IPS-20b (cell line): ENCODE measurements around the gene YY1.

ENCODE experiments used
- H3K27ac ChIP-seq: one replicate; pipeline ENCODE4 v1.5.1; 2013; ENCODE audit warnings: low read length
- H3K27me3 ChIP-seq: 2 replicates; pipeline ENCODE4 v1.6.1; 2013; ENCODE audit warnings: mild to moderate bottlenecking, low read length, inconsistent platforms; ENCODE audit not compliant: insufficient read depth
- H3K36me3 ChIP-seq: 2 replicates; pipeline ENCODE4 v1.6.1; 2013; ENCODE audit warnings: low read depth, mild to moderate bottlenecking, inconsistent platforms, low read length, moderate library complexity; ENCODE audit not compliant: insufficient read depth
- H3K4me1 ChIP-seq: 2 replicates; pipeline ENCODE4 v1.6.1; 2013; ENCODE audit warnings: mild to moderate bottlenecking, control low read depth, inconsistent platforms, low read length, moderate library complexity; ENCODE audit not compliant: insufficient read depth
- H3K4me3 ChIP-seq: 2 replicates; pipeline ENCODE4 v1.5.1; 2013; ENCODE audit warnings: mild to moderate bottlenecking, low read length, inconsistent platforms
- H3K9ac ChIP-seq: 2 replicates; pipeline ENCODE4 v1.6.1; 2013; ENCODE audit warnings: low read depth, mild to moderate bottlenecking, inconsistent platforms, low read length, moderate library complexity
- H3K9me3 ChIP-seq: 2 replicates; pipeline ENCODE4 v1.6.1; 2013; ENCODE audit warnings: mild to moderate bottlenecking, low read depth, low read length, inconsistent platforms; ENCODE audit not compliant: insufficient read depth

YY1 gene

GRCh38 chr14:100314724-100315123 is 75.8 kb downstream of the YY1 start:
- no peaks in the 10 kb centered on the region for H3K9me3 ChIP-seq
- H3K9ac ChIP-seq: no peak overlapping the region
- no peaks in the 10 kb centered on the region for H3K36me3 ChIP-seq
- H3K4me3 ChIP-seq: no peak overlapping the region
- H3K27me3 ChIP-seq: no peaks in the 10 kb centered on the region
- H3K4me1 ChIP-seq: 0 out of 2 replicates have a peak, but pooled peaks cover 3% of the 10 kb centered on the region
- H3K27ac ChIP-seq: no peak overlapping the region

GRCh38 chr14:100317389-100317788 is 78.4 kb downstream of the YY1 start:
- H3K9ac ChIP-seq: no peak overlapping the region
- H3K27me3 ChIP-seq: no peaks in the 10 kb centered on the region
- no peaks in the 10 kb centered on the region for H3K9me3 ChIP-seq
- no peak overlapping the region for H3K27ac ChIP-seq
- H3K4me3 ChIP-seq: no peak overlapping the region
- no peaks in the 10 kb centered on the region for H3K36me3 ChIP-seq
- H3K4me1 ChIP-seq: no peaks in the 10 kb centered on the region

GRCh38 chr14:100317912-100318808 is 79.2 kb downstream of the YY1 start:
- Histone ChIP-seq H3K27ac (no peak overlapping the region), H3K36me3 (no peaks in the 10 kb centered on the region), H3K27me3 (no peaks in the 10 kb centered on the region), H3K9ac (no peak overlapping the region), H3K9me3 (no peaks in the 10 kb centered on the region), H3K4me1 (no peaks in the 10 kb centered on the region), H3K4me3 (no peak overlapping the region)

GRCh38 chr14:100320157-100320856 is 81.4 kb downstream of the YY1 start:
- no peaks in the 10 kb centered on the region for H3K36me3 ChIP-seq

GRCh38 chr14:100321473-100322137 is 82.7 kb downstream of the YY1 start:
- H3K9me3 ChIP-seq: no peaks in the 10 kb centered on the region
- no peak overlapping the region for H3K4me3 ChIP-seq
- no peaks in the 10 kb centered on the region for H3K4me1 ChIP-seq
- H3K9ac ChIP-seq: no peak overlapping the region
- H3K27ac ChIP-seq: no peak overlapping the region
- no peaks in the 10 kb centered on the region for H3K36me3 ChIP-seq
- no peaks in the 10 kb centered on the region for H3K27me3 ChIP-seq

More at GRCh38 chr14:100320157-100320856, 81.4 kb downstream of the YY1 start:
- Histone ChIP-seq H3K9me3 (no peaks in the 10 kb centered on the region), H3K4me1 (no peaks in the 10 kb centered on the region), H3K27ac (no peak overlapping the region), H3K27me3 (no peaks in the 10 kb centered on the region), H3K9ac (no peak overlapping the region), H3K4me3 (no peak overlapping the region)

- no peaks in the 10 kb centered on the region for H3K4me1 ChIP-seq
- H3K9ac ChIP-seq: no peak overlapping the region
- H3K9me3 ChIP-seq: no peaks in the 10 kb centered on the region
- no peak overlapping the region for H3K4me3 ChIP-seq
- no peaks in the 10 kb centered on the region for H3K27me3 ChIP-seq
- no peaks in the 10 kb centered on the region for H3K36me3 ChIP-seq
- H3K27ac ChIP-seq: no peak overlapping the region
Measured at GRCh38 chr14:100322138-100322957, 83.4 kb downstream of the YY1 start.

- no peak within 1 kb of the TSS for H3K4me3 ChIP-seq
- H3K27me3 ChIP-seq: no peaks in the 10 kb centered on the region
- no peaks in the 10 kb centered on the region for H3K4me1 ChIP-seq
- H3K9ac ChIP-seq: peak within 1 kb of the TSS; percentile 11; the same call in 1 of the 2 replicates
- H3K9me3 ChIP-seq: no peaks in the 10 kb centered on the region
- H3K36me3 ChIP-seq: no peaks in the 10 kb centered on the region
- H3K27ac ChIP-seq: no peak within 1 kb of the TSS
Measured at GRCh38 chr14:100323121-100323941, 84.4 kb downstream of the YY1 start, which contains the start of gene SLC25A47. SLC25A47 (plus strand) TSS chr14:100323339; CDS start chr14:100323415, 76 bp downstream.

- H3K4me3 ChIP-seq: no peak overlapping the region
- no peaks in the 10 kb centered on the region for H3K9me3 ChIP-seq
- no peaks in the 10 kb centered on the region for H3K36me3 ChIP-seq
- H3K9ac ChIP-seq: peak overlapping the region; percentile 11; the same call in 1 of the 2 replicates
- no peaks in the 10 kb centered on the region for H3K27me3 ChIP-seq
- no peaks in the 10 kb centered on the region for H3K4me1 ChIP-seq
- no peak overlapping the region for H3K27ac ChIP-seq
Measured at GRCh38 chr14:100323942-100324307, 85.0 kb downstream of the YY1 start.

GRCh38 chr14:100325231-100325632 is 86.3 kb downstream of the YY1 start:
- no peaks in the 10 kb centered on the region for H3K4me1 ChIP-seq
- H3K9me3 ChIP-seq: no peaks in the 10 kb centered on the region
- H3K27me3 ChIP-seq: no peaks in the 10 kb centered on the region
- no peak overlapping the region for H3K4me3 ChIP-seq
- H3K36me3 ChIP-seq: no peaks in the 10 kb centered on the region
- no peak overlapping the region for H3K9ac ChIP-seq
- no peak overlapping the region for H3K27ac ChIP-seq

- no peaks in the 10 kb centered on the region for H3K9me3 ChIP-seq
Measured at GRCh38 chr14:100325958-100326357, 87.0 kb downstream of the YY1 start.

More at GRCh38 chr14:100325958-100326357, 87.0 kb downstream of the YY1 start:
- H3K27me3 ChIP-seq: no peaks in the 10 kb centered on the region
- H3K9ac ChIP-seq: no peak overlapping the region
- no peaks in the 10 kb centered on the region for H3K4me1 ChIP-seq
- H3K4me3 ChIP-seq: no peak overlapping the region
- H3K27ac ChIP-seq: no peak overlapping the region
- H3K36me3 ChIP-seq: no peaks in the 10 kb centered on the region
